Stomach (tissue), 9 donors: Measurements from ENCODE around the gene ALDOC. TPM values are rescaled to one million over a fixed set of nuclear protein-coding genes. Genes with fewer than 3 reads are reported as not detected.

ENCODE experiments used
- DNase-seq, 2 donors: peaks; one replicate each; pipeline versions ENCODE4 v3.0.0 to v3.0.0-alpha.2; 2013 to 2019
- H3K27ac ChIP-seq, 5 donors: fragments of 200-600 bp in 4 of 5; sonication (generic) in 4 of 5; one replicate each; pipeline ENCODE4 v1.5.1; 2013 to 2019; ENCODE audit warnings: mild to moderate bottlenecking in 1 of 5, moderate library complexity in 1 of 5
- H3K27me3 ChIP-seq, 3 donors: fragments of 200-600 bp; sonication (generic); one replicate each; pipeline ENCODE4 v1.5.1; 2017 to 2019; ENCODE audit warnings: mixed run types in 1 of 3
- H3K36me3 ChIP-seq, 4 donors: fragments of 200-600 bp; sonication (generic); 1 replicate in 3 of 4; 2 replicates in 1 of 4; pipeline ENCODE4 v1.5.1; 2016 to 2019
- H3K4me1 ChIP-seq, 4 donors: fragments of 200-600 bp; sonication (generic); one replicate each; pipeline ENCODE4 v1.5.1; 2016 to 2019
- H3K4me3 ChIP-seq, 4 donors: fragments of 200-600 bp; sonication (generic) in 3 of 4; one replicate each; pipeline ENCODE4 v1.5.1; 2016 to 2019; ENCODE audit warnings: mild to moderate bottlenecking in 1 of 4
- H3K9me3 ChIP-seq, 4 donors: fragments of 200-600 bp; sonication (generic); one replicate each; pipeline ENCODE4 v1.5.1; 2016 to 2019
- EP300 ChIP-seq: sonication (generic); formaldehyde crosslinking; IDR thresholded peaks from one replicate; pipeline ENCODE4 v1.6.1; 2017; ENCODE audit warnings: antibody characterized with exemption
- POLR2A ChIP-seq, 4 donors: fragments of 450-650 bp; IDR thresholded peaks; one replicate each; pipeline ENCODE4 v1.6.1; 2016; ENCODE audit warnings: antibody characterized with exemption in 4 of 4, control low read depth in 2 of 4, mild to moderate bottlenecking in 1 of 4, moderate library complexity in 1 of 4
- POLR2AphosphoS5 ChIP-seq, 3 donors: sonication (generic); formaldehyde crosslinking; IDR thresholded peaks; one replicate each; pipeline ENCODE4 v1.6.1; 2016; ENCODE audit warnings: antibody characterized with exemption in 3 of 3
- WGBS, 5 donors: extraction: QIAGEN DNeasy Blood & Tissue Kit in 3 of 5; methylation state at CpG; one replicate each; pipeline versions ENCODE4 v1.1.5 to v1.1.7; 2013 to 2018; 5-methylcytosine and 5-hydroxymethylcytosine counted together
- intact Hi-C: fragments of 100-400 bp; cut with DNase I; formaldehyde crosslinking; loops from one replicate; pipeline ENCODE4 v1.15.1; 2023; ENCODE audit warnings: low total_unique reads
- polyA plus RNA-seq, 3 donors: library from polyadenylated mRNA; stranded (reverse); fragments of 200-250 nt; gene quantifications; one replicate each; pipeline ENCODE4 v1.2.3, GENCODE V29; 2013
- total RNA-seq, 5 donors: library from RNA; depleted of rRNA; stranded (reverse); fragments of >200 nt; gene quantifications; one replicate each; pipeline versions ENCODE4 v1.1.0 to v1.2.3, GENCODE V29; 2014 to 2016
- TF ChIP-seq, protein P1 (sequence below), 7 experiments: fragments of 450-650 bp in 4 of 7; fragments of 200-600 bp in 3 of 7; sonication (generic) in 3 of 7; IDR thresholded peaks; one replicate each; pipeline ENCODE4 v1.5.1; 2016 to 2019; ENCODE audit warnings: antibody characterized with exemption in 7 of 7, control low read depth in 2 of 7, mild to moderate bottlenecking in 1 of 7
- donor health status: healthy with polysubstance abuse.
- donor health status: Bipolar disorder and iron deficiency.
- donor health status: healthy.

Gene ALDOC
- total and polyA plus RNA-seq, 8 donors = 0.89 to 54.8 (median 11.0) TPM

DNA sequence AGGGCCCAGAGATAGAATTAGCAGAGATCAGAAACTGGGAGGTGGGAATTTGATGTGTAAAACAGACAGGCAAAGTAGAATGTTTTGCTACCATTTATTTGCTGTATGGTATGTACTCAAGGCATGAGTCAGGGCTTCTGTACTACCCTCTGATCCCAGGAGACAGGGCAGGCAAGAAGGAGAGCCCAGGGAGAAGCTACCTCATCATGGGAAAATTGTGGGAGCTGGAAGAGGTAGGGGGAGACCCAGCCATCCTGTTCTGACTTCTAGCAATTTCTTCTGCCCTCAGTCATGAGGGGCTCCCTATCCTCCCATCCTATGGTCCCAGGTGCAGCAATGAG lies 3.7 kb downstream of the ALDOC start:
- no peak overlapping the region for H3K4me3 ChIP-seq
- peak overlapping the region in 1 of 5 donors; percentile 89 for H3K27ac ChIP-seq
- H3K4me1 ChIP-seq = peaks cover 23 to 68% (median 41%) of the 10 kb centered on the region in 4 donors
- no peaks in the 10 kb centered on the region for H3K9me3 ChIP-seq
- peaks cover 0 to 2% (median 0%) of the 10 kb centered on the region in 4 donors for H3K36me3 ChIP-seq
- no peak for DNase-seq
- intact Hi-C loops = no loop called here
- H3K27me3 ChIP-seq = no peaks in the 10 kb centered on the region
- TF ChIP-seq POLR2A (IDR thresholded peaks at IDR 0.05) (no peak), EP300 (no peak), POLR2AphosphoS5 (IDR thresholded peaks at IDR 0.05) (no peak)
- TF ChIP-seq, protein P1, sequence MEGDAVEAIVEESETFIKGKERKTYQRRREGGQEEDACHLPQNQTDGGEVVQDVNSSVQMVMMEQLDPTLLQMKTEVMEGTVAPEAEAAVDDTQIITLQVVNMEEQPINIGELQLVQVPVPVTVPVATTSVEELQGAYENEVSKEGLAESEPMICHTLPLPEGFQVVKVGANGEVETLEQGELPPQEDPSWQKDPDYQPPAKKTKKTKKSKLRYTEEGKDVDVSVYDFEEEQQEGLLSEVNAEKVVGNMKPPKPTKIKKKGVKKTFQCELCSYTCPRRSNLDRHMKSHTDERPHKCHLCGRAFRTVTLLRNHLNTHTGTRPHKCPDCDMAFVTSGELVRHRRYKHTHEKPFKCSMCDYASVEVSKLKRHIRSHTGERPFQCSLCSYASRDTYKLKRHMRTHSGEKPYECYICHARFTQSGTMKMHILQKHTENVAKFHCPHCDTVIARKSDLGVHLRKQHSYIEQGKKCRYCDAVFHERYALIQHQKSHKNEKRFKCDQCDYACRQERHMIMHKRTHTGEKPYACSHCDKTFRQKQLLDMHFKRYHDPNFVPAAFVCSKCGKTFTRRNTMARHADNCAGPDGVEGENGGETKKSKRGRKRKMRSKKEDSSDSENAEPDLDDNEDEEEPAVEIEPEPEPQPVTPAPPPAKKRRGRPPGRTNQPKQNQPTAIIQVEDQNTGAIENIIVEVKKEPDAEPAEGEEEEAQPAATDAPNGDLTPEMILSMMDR (IDR thresholded peaks at IDR 0.05) = no peak

GRCh38 chr17:28572259-28573039 lies 4.2 kb downstream of the ALDOC start:
- DNase-seq = no peak
- Histone ChIP-seq H3K27ac (peak overlapping the region; percentile 13 to 89 (median 88)), H3K9me3 (no peaks in the 10 kb centered on the region), H3K4me1 (peaks cover 23 to 71% (median 43%) of the 10 kb centered on the region in 4 donors), H3K4me3 (peak overlapping the region; percentile 77 to 92 (median 90)), H3K27me3 (no peaks in the 10 kb centered on the region), H3K36me3 (peaks cover 0 to under 1% (median 0%) of the 10 kb centered on the region in 4 donors)
- TF ChIP-seq EP300 (no peak), POLR2AphosphoS5 (IDR thresholded peaks at IDR 0.05) (no peak), POLR2A (IDR thresholded peaks at IDR 0.05) (no peak)
- TF ChIP-seq, protein P1 (IDR thresholded peaks at IDR 0.05) = no peak
- WGBS, 5 donors = 37 to 68% (median 61%) methylated on average over 1 to 5 of the region's 5 CpGs
- intact Hi-C loops = no loop called here

GRCh38 chr17:28571361-28572122 lies 5.2 kb downstream of the ALDOC start, which contains the start of gene PIGS:
Gene PIGS, minus strand, starts transcription at chr17:28571524. Its CDS starts 28 bp downstream, at chr17:28571496.
- intact Hi-C loops = no loop called here
- Histone ChIP-seq H3K4me3 (peak within 1 kb of the TSS; percentile 77 to 92 (median 90)), H3K4me1 (peaks cover 19 to 70% (median 36%) of the 10 kb centered on the region in 4 donors), H3K9me3 (no peaks in the 10 kb centered on the region), H3K36me3 (peaks cover 0 to 9% (median 6%) of the 10 kb centered on the region in 4 donors), H3K27me3 (no peaks in the 10 kb centered on the region), H3K27ac (peak within 1 kb of the TSS; percentile 77 to 89 (median 88))
- TF ChIP-seq POLR2AphosphoS5 (IDR thresholded peaks at IDR 0.05) (peak; percentile 63 to 91 (median 86)), EP300 (no peak), POLR2A (IDR thresholded peaks at IDR 0.05) (peak in 2 of 4 donors; percentile 65 to 69)
- TF ChIP-seq, protein P1 (IDR thresholded peaks at IDR 0.05) = no peak
- WGBS, 5 donors = 0 to 1% (median 1%) methylated on average over 28 to 49 of the region's 49 CpGs
- peak; percentile 97 to 98 for DNase-seq

GRCh38 chr17:28570716-28571360 lies 5.9 kb downstream of the ALDOC start:
- TF ChIP-seq POLR2AphosphoS5 (IDR thresholded peaks at IDR 0.05) = no peak
- TF ChIP-seq, protein P1 (IDR thresholded peaks at IDR 0.05) = no peak
- TF ChIP-seq EP300 = no peak
- TF ChIP-seq POLR2A (IDR thresholded peaks at IDR 0.05) = no peak
- Histone ChIP-seq H3K4me3 (peak overlapping the region; percentile 77 to 92 (median 90)), H3K27ac (peak overlapping the region; percentile 77 to 89 (median 88)), H3K9me3 (no peaks in the 10 kb centered on the region), H3K36me3 (peaks cover 0 to 11% (median 6%) of the 10 kb centered on the region in 4 donors), H3K27me3 (no peaks in the 10 kb centered on the region), H3K4me1 (peaks cover 19 to 66% (median 34%) of the 10 kb centered on the region in 4 donors)
- peak in 1 of 2 donors; percentile 61 for DNase-seq
- intact Hi-C loops = no loop called here
- WGBS, 5 donors = 0 to 1% (median 0%) methylated on average over 17 to 39 of the region's 39 CpGs
